Activated CD8-positive, alpha-beta memory T cell treated with anti-CD3 and anti-CD28 coated beads, Interleukin-2, amount 50 U/mL, for 48 hours (primary cell): ENCODE measurements around the gene FH.

Experiments
- DNase-seq: peaks from one replicate; pipeline ENCODE4 v3.0.0-alpha.2; 2020

Gene FH

DNA sequence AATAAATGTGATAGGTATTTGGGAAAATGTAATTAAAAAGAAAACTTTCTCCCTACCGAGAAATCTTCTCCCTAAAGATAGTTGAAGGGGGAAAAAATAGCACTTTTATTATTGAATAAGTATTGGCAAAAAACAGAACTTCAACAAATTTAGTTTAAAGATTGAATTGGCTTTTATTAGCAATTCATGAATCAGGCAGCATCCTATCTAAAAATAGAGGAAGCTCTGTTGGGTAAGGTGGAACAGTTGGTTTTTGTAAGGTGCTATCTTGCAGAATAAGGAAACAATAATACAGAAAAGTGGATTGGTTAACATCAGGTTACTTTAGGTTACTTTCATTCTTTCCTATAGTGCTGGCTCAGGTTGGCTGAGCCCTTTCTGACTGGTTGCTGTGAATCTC lies 62.8 kb downstream of the FH start:
- no peak for DNase-seq

- no peak for DNase-seq
These were observed 65.8 kb downstream of the FH start for GRCh38 chr1:241453732-241454131.

GRCh38 chr1:241451956-241452355 lies 67.6 kb downstream of the FH start:
- DNase-seq: no peak
